ENCODE measurements around the gene PTDSS2.

Gene PTDSS2

DNA sequence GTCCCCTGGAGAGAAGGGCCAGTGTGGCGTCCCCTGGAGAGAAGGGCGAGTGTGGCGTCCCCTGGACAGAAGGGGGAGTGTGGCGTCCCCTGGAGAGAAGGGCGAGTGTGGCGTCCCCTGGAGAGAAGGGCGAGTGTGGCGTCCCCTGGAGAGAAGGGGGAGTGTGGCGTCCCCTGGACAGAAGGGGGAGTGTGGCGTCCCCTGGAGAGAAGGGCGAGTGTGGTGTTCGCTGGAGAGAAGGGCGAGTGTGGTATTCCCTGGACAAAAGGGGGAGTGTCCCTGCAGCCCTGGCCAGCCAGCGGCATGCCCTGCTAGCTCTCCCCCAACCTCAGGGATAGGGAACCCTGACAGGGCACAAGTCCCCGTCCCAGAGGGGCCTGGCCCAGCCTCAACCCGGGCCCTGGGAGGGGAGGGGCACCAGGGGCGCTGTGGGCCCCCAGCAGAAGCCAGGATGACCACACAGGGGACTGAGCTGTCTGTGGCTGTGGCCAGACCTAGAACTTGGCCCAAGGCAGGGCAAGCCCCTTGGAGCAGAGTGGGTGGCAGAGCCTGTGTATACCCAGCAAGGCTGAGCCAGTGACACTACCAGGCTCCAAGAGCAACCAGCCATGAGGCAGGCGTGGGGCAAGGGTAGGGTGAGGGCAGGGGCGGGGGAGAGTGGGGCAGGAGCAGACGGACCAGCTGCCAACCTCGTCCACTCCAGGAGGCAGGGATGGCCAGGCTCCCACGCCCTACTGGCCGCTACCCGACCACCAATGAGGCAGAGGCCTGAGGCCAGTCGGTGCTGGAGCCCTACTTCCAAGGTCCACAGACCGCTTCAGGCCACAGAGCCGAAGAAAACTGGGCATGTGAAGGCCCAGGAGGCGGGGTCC, 81.1 kb downstream of the PTDSS2 start:
- no peak for DNase-seq (ENCODE audit: low read depth in 2 of 2)

DNA sequence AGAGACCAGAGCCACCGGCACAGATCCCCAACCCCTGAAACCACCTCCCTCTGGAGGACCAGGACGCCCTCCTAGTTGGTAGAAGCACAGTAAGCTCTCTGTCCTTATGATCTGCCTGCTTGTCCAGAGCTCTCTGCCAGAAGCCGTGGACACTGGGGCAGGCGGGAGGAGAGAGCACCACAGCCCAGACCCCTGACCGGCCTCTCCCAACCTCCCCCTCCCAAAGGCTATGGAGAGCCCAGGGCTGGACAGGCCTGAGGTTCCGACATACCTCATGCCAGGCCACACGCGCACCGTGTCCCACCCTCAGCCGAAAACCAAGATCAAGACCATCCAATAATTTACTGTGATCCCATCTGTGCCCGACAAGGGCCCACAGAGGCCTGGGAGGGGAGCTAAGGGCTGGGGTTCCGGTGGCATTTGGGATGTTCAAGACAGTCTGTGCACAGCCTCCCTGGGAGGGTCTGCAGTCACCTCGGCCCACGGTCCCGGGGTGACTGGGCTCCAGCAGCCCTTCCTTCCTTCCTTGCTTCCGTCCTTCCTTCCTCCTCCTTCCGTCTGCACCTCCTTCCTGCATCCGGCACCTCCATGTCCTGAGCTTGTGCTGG, 81.9 kb downstream of the PTDSS2 start:
- DNase-seq (ENCODE audit: low read depth in 2 of 2) = no peak

DNA sequence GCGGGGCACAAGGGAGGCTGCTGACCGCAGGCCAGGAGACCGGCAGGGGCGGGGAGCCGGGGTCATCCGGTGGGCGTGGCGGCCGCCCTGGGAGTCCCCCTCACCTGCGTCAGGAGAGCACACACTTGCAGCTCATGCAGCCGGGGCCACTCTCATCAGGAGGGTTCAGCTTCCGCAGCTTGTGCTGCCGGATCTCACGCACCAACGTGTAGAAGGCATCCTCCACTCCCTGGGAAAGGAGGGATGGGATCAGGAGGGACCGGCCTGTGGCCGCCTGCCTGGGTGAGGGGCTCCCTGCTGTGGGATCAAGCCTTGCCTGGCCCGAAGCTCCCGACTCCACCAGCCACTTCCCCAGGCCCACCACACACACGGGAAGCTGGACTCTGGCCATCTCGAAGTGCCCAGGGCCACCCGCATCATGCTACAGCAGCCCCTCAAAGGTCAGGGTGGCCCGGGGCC, 82.5 kb downstream of the PTDSS2 start:
- no peak for DNase-seq (ENCODE audit: low read depth in 2 of 2)

DNA sequence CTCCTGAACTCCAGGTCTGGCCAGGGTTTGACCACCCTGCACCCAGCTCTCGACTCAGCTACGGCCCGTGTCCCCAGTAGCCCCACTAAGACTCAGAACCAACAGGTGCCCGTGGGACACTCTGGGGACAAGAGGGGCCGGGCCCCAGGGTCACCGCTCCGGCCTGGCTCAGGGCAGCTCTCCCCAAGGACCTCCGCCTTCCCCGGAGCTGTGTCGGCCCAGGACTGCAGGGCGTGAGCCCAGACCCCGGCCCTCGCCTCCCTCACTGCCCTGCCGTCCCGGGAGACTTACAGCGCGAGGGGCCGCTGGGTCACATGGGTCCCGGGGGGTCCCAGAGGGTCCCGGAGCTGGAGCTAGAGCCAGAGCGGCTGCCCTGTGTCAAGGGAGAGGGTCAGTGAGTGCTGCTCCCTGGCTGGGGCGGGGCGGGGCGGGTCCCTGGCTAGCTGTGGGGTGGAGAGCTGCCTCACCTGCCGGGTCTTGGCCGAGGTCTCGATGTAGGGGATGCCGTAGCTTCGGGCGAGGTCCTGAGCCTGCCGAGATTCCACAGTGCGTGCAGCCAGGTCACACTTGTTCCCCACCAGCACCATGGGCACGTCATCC, 83.0 kb downstream of the PTDSS2 start:
- DNase-seq (ENCODE audit: low read depth in 2 of 2) = no peak

DNA sequence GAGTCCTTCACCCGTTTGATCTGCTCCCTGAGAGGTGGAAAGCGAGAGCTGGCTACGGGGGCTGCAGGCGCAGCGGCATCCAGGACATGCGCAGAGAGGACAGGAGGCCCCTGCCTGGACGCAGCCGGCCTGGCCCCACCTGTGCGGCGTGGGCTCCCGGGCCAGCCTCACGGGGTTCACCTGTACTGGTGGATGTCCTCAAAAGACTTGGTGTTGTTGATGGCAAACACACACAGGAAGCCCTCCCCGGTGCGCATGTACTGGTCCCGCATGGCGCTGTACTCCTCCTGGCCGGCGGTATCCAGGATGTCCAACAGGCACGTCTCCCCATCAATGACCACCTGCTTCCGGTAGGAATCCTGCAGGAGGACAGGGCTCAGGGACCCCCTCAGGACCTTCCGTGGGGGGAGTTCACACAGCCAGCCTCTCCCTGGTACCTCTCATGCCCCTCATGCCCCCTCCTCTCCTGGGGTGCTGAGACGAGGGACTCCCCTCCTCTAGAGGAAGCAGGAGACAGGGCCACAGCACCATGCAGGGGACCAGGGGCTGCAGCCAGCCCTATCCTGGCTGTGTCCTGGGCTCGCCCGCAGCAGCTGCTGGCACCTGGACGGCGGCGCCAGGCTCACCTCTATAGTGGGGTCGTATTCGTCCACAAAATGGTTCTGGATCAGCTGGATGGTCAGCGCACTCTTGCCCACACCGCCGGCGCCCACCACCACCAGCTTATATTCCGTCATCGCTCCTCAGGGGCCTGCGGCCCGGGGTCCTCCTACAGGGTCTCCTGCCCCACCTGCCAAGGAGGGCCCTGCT, 83.7 kb downstream of the PTDSS2 start:
- no peak for DNase-seq (ENCODE audit: low read depth in 2 of 2)

DNA sequence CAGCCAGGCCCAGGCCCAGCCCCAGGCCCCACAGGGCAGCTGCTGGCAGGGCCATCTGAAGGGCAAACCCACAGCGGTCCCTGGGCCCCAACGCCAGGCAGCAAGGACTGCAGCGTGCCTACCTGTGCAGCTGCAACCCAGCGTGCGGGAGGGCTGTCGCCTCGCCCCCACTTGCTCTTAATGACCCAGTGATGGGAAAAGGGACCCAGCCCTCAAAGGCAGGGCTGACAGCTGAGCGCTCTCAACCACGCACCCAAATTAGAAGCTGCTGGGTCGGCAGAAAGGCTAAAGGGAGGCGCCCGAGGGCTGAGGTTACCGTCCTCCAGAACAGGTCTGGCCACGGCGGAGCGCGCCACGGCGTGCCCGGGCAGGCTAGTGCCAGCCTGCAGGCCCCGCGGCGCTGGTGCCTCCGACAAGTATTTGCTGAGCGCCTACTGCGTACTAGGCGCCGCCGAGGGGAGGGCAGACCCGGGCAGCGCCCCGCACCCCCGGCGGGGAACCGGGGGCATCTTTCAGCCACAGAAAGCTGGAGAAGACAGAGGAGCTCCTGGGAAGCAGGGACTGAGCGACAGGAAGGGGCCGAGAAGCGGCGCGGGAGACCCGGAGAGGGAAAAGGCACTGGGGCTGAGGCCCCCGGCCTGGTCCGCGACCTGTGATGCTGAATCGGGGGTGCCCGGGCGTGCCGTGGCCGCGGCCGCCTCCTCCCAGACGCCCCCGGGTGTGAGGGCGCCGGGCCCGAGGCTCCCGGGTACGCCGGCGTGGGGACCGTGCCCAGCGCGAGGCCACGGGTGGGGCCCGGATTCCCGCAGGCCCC, 84.5 kb downstream of the PTDSS2 start:
- DNase-seq (ENCODE audit: low read depth in 2 of 2) = no peak

DNA sequence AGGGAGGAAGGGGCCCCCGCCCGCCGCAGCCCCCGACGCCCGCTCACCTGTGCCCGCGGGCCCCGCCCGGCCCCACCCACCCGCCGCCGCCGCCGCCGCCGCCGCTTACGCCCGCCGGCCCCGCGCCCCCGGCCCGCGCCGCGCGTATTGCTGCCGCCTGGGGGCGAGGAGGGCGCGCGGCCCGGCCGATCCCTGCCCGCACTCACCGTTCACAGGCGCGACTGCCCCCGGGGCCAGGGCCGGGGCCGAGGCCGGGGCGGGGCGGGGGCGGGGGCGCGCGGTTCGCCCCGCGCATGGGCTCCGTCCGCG, 85.1 kb downstream of the PTDSS2 start:
- no peak for DNase-seq (ENCODE audit: low read depth in 2 of 2)

DNA sequence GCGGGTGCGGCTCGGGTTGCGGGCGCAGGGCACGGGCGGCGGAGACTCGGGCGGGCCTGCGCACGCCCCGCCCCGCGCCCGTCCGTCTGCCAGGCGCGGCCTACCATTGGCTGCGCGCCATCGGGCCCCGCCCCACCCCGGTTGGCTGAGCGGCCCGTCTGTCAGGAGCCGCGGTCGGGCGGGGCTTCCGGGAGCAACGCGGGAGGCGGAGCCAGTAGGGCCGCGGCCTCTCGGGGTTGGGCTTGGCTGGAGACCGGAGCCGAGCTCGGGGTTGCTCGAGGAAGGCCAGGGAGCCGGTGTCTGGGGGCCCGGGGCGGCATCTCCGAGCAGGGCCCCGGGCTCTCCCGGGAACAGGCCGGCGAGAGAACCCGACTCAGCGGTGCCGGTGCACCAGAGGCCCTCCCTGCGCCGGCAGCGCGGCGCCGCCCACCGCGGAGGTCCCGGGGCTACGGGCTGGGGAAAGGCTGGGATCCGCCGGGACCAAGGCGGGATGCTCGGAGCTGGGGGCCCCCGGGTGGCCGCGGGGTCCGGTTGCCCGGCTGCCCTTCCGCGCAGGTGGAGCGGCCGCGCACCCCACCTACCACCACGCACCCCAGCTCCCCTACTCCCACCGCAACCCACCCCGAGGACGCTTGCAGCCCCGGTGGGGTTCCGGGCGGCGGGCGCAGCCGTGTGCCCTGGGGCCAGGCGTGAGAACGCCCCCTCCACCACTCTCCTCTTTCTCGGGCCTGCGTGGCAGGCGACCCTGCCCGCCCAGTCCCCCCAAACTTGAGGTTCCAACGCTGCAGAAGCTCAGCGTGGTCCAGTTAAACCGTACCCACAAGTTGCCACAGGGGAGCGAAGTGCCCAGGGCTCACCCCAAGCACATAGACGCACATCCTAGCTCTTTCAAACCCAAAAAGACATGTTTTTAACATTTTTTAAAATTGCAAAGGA, 85.7 kb downstream of the PTDSS2 start, which contains the start of gene HRAS:
Gene HRAS, minus strand, starts transcription at position 58 of the 936 bp plus-strand sequence.
- peak; percentile 93 to 95 for DNase-seq (ENCODE audit: low read depth in 2 of 2)

DNA sequence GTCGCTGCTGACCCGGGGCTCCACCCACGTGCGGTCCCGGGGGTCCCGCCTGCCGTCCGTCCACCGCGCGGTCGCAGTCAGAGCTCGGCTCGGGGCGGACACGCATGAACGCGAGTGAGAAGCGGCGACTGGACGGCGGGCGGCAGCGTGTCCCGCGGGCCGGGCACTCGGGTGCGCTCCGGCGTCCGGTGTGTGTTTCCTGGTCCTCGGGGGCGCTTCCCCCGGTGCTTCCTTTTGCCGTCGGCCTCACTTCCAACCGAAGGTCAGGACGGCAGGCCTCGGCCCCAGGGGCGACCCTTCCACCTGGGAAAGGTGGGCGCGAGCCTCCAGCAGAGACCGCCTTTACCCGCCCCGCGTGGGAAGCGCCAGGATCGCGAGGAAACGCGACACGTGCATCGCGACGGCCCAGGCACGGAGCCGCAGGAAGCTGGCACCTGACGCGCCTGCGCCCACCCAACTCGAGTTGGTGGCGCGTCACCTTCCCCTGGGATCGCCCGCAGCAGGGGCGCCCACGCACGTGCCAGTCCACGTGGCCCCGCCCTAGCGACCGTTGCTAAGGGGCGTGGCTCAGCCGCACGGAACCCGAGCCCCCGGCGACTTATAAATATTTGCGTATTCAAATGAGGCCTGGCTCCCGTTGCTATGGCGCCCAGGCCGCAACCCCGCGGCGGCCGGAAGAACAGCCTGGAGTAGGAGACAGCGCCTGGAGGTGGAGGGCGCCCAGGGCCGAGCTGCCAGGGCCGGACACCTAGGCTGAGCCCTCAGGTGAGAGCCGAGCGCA, 87.0 kb downstream of the PTDSS2 start, which contains the start of gene LRRC56:
Gene LRRC56, plus strand, starts transcription at position 687 of the 781 bp plus-strand sequence. CDS start 3,158 bp downstream, outside the sequence.
- peak; percentile 77 to 87 for DNase-seq (ENCODE audit: low read depth in 2 of 2)

DNA sequence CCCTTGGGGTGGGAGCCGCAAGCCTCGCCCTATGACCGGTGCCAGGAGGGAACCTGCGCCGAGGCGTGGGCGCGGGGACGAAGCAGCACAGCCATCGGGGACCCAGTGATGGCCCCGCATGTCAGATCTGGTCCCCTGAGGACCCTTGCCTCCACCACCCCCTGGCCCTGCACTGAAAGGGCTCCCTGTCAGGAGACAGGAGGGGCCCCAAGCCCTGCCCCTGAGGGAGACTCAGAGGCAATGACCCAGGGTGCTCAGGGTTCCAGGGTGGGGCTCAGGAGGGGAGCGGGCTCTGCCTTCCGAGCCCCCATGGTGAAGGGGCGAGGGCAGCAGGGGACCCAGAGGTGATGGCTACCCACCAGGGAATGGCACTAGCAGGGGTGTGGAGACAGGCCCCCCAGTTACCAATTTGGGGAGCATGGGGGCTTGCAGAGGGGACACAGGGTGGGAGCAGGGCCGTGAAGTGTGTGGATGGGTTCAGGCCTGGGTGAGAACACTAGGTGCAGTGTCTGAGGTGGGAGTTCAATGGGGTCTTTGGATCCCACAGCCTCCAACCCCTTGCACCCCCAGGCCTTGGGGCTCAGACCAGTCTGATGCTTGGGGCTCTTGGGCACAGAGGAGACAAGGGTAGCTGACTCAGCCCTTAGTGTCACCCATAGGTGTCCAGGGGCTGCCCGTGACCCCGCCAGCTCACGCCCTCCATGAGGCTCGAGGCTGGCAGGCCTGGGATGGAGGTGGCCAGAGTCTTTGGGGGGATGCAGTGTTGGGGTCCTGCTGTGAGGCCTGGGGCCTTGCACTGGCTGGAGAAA, 87.7 kb downstream of the PTDSS2 start:
- DNase-seq (ENCODE audit: low read depth in 2 of 2) = no peak

DNA sequence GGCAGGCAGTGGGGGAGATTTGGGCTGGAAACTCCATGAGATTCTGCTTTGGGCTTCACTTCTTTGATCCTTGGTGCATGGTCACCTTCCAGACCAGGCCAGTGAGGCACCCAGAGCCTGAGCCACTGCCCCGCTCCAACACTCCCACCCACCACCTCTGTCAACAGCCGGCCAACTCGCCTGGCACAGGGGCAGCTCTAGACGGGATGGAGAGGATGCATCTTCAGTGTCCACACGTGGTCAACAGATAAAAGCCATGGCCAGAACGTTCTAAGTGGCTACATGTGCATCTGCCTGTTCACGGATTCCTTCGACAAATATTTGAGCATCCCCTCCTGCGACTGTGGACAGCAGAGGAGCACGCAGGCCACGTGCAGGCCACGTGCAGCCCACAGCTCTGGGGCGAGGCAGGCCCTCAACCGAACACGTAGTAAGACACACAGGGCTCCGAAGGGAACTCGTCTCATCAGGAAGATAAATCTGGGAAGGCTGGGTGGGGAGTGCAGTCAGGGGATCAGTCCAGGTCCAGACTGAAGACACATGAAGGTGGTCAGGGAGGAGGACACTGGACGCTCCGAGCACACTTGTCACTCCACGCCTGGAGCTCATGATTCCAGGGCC, 88.5 kb downstream of the PTDSS2 start:
- DNase-seq (ENCODE audit: low read depth in 2 of 2) = no peak

DNA sequence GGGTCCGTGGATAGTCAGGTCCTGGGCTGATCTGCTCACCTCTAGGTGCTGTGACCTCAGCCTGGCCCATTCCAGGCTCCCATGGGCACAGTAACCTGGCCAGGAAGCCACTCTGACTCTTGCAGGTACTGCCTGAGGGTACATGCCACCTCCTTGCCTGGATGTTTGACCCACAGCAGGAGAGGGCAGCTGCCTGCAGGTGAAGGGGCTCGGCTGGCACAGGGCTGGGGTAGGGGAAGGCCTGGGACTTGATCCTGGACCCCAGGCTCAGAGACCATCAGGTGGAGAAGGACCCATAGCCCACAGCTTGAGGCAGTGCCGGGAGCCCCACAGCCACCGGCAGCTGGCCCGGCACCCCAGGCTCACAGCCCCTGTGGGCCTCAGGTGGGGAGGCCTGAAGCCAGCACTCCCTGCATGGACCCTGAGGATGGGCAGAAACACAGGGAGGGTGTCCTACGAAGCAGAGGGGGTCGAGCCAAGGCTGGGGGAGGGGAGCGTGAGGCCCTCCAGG, 89.9 kb downstream of the PTDSS2 start:
- no peak for DNase-seq (ENCODE audit: low read depth in 2 of 2)
